ENCODE data around the gene KRTCAP2.
"Not testable (repeated sequence)": the region's sequence is repeated elsewhere in the genome, so short reads cannot be mapped to it uniquely, and the experiment has no call there.

The KRTCAP2 gene

GRCh38 chr1:155172732-155173477 lies at the start of gene KRTCAP2:
TSS of gene KRTCAP2 (minus strand) at chr1:155173304. CDS start at chr1:155173224, 80 bp downstream.
- peak; percentile 99 for DNase-seq (ENCODE audit: low spot score)

DNA sequence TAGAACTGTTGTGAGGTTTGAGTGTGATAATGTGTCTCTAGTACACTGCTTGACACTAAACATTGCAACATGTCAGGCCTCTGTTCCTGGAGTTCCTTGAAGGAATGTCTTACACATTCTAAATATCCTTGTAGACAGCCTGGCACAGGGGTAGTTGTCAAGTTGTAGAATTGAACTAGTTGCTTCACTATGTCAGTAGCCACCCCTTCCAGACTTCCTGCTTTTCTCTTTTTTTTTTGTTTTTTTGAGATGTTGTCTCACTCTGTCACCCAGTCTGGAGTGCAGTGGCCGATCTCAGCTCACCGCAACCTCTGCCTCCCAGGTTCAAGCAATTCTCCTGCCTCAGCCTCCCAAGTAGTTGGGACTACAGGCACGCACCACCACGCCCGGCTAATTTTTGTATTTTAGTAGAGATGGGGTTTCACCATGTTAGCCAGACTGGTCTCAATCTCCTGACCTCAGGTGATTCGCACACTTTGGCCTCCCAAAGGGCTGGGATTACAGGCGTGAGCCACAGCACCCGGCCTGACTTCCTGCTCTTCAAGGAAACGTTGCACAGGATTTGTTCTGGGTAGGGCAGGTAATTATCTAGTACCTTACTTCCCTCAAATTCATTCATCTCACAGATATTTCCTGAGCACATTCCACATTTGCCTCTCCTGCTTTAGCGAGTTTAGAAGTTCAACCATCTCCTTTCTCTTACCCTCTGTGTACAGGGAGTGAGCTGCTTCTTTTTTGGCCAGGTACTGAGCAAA lies 47.3 kb upstream of the KRTCAP2 start:
- DNase-seq (ENCODE audit: low spot score): not testable (repeated sequence)

- DNase-seq (ENCODE audit: low spot score): no peak
These were observed 46.5 kb upstream of the KRTCAP2 start for GRCh38 chr1:155219592-155220031.

DNA sequence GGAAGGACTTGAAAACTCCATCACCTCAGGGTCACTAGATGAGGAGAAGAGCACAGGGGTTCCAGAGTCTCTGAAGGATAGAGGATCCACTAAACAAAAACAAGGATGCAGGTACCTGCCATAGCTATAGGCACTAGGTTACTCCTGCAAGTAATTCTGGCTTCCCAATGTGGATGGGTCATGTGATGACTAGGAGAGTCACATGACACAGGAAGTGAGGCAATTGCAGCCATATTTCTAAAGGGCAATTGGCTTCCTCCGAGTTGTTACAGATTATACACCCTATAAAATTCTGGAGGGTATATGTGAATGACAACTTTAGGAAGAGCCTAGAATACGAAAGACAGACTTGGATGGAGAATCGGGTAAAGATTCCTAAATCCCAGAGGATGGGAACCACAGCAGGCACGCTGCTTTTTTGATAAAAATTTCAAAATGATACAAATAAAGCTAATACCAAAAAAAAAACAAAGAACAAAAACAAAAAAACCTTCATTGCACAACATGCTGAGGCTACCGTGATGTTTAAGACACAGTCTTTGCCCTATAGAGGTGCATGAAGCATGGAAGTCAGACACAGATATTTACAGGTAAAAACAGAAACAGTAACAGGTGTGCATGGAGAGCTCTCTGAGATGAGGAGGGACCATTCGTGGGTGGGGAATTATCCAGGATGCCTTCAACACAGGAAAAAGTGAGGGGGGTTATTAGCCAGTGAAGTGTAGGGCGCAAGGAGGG lies 45.9 kb upstream of the KRTCAP2 start:
- DNase-seq (ENCODE audit: low spot score): peak; percentile 58

- DNase-seq (ENCODE audit: low spot score): not testable (repeated sequence)
These were observed 41.6 kb upstream of the KRTCAP2 start for GRCh38 chr1:155214702-155215101.

- not testable (repeated sequence) for DNase-seq (ENCODE audit: low spot score)
These were observed 38.9 kb upstream of the KRTCAP2 start for GRCh38 chr1:155212051-155212440.

DNA sequence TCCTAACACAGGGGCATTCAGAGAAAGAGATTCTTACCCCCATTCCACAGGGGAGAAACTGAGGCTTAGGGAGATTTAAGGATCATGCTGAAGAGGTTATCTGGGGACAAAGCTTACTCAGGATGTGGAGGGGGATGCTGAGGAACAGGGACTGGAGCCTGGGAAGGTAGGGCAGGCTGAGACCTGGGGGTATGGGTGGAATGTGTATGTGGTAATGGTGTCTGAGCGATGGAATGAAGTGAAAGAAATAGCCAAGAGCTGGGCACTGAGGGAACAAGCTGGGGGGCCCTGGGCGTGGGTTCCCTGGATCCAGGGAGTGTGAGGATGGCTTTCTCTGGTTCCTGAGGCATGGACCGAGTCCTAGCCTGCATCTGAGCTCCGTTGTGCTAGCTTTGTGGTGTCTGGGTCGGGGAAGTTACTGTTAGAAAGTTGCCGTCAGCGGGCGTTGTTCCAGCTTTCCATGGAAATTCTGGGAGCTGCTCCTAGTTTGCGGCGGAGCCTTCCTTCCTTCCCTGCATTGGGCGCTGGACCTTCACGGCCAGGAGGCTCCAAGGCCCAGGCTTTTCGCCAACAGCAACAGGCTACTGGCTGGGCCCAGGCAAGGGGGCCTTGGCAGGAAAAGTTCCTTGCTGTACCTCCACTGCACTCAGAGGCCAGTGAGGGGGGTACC lies 38.4 kb upstream of the KRTCAP2 start:
- not testable (repeated sequence) for DNase-seq (ENCODE audit: low spot score)

- DNase-seq (ENCODE audit: low spot score): no peak
These were observed 37.4 kb upstream of the KRTCAP2 start for GRCh38 chr1:155210314-155211104.

GRCh38 chr1:155209312-155209721 lies 36.2 kb upstream of the KRTCAP2 start:
- no peak for DNase-seq (ENCODE audit: low spot score)

- peak; percentile 94 for DNase-seq (ENCODE audit: low spot score)
These were observed 35.6 kb upstream of the KRTCAP2 start, which contains the start of gene MTX1 for GRCh38 chr1:155208541-155209311. TSS of gene MTX1 (plus strand) at chr1:155208695. CDS start at chr1:155208805, 110 bp downstream.

- DNase-seq (ENCODE audit: low spot score): peak; percentile 48
These were observed 34.9 kb upstream of the KRTCAP2 start, which contains the start of gene THBS3 for GRCh38 chr1:155207806-155208540. TSS of gene THBS3 (minus strand) at chr1:155207897. CDS start at chr1:155207876, 21 bp downstream.

- peak; percentile 80 for DNase-seq (ENCODE audit: low spot score)
These were observed 34.0 kb upstream of the KRTCAP2 start for GRCh38 chr1:155206891-155207805.

DNA sequence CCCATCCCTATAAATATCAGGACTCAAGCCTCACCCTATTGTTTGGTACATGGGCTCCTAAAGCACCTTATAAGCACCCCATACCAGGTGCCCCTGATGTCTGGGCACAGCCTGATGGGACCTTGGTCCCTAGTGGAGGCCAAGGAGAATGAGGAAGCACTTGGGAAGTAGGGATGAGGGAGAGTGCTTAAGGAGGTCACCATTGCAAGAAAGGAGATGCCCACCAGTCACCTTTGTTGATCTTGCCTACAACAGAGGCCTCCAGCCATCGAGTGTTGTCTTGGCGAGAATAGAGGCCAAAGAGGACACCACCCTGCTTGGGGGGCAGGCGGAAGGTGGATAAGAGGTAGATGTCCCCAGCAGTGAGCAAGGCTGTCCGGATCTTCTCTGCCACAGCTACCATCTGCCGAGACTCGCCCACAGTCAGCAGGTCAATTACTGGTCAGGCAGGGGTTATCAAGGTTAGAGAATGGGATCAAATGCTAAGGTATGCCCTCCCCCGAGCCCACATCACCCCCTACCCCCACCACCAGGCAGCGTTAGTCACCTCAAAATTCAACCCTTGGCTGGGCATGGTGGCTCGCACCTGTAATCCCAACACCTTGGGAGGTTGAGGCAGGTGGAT lies 33.0 kb upstream of the KRTCAP2 start:
- no peak for DNase-seq (ENCODE audit: low spot score)

GRCh38 chr1:155205035-155205434 lies 31.9 kb upstream of the KRTCAP2 start:
- DNase-seq (ENCODE audit: low spot score): no peak

DNA sequence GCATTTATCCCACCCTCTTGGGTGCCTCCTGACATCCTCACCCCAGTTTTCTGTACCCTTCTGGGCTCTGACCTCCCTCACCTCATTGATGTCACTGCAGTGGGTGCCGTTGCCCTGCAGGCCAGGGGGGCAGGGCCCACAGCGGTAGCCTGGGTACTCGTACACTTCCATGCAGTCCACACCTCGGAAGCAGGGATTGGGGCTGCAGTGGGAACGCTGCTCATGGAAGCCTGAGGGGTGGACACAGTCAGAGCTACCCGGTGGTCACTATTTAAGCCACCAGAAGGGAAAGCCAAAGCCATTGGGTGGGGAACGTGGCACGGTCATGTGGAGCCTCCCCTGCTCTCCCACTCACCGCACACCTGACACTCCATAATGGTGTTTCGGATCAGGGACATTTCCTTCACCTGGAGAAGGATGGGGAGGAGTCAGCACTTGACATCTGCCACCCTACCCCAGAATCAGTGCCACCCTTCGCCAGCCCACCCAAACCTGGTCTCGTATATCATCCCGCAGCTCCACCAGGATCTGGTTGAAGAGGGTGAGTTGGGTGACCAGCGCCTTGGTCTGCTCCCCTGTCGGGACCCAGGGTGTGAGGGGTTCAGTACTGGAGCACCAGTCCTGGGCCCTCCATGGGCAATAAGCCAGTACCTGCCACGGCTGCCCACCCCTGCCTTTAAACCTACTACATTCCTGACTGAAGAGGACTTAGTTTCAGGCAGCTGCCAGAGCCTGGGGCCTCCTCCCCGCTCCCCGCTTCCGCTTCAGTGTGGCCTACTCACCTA lies 29.8 kb upstream of the KRTCAP2 start:
- no peak for DNase-seq (ENCODE audit: low spot score)

- no peak for DNase-seq (ENCODE audit: low spot score)
These were observed 29.1 kb upstream of the KRTCAP2 start for GRCh38 chr1:155202198-155202597.

DNA sequence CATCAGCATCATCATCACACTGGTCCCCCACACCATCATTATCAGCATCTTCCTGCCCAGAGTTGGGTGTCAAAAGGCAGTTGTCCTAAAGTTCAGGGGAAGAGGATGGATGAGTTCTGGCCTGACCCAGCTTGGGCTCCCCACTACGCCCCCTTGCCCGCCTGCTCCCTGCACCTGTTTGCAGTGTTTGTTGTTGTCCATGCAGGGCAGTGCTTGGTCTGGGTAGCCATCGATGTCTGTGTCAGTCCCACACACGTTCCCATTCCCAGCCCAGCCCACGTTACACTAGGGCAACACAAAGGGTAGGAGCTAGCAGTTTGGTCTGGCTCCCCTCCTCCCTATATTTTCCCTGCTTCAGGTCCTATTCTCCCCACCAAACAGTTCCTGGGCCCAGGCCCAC lies 27.8 kb upstream of the KRTCAP2 start:
- no peak for DNase-seq (ENCODE audit: low spot score)

Measured in GM03348 (cell line).